Loucy (cell line): ENCODE data around the gene BARHL1.

Source experiments
- H2AFZ ChIP-seq: fragments of 200-600 bp; sonication (generic); 2 replicates; pipeline ENCODE4 v1.6.0; 2016; ENCODE audit warnings: antibody characterized with exemption, mild to moderate bottlenecking, low read length, moderate library complexity
- H3F3A ChIP-seq: fragments of 200-600 bp; 2 replicates; pipeline ENCODE4 v1.6.0; 2016; ENCODE audit warnings: antibody characterized with exemption, low read depth, mild to moderate bottlenecking
- H3K27me3 ChIP-seq: fragments of 200-600 bp; sonication (generic); 2 replicates; pipeline ENCODE4 v1.6.1; 2014; ENCODE audit warnings: low read length, mild to moderate bottlenecking; ENCODE audit not compliant: insufficient read depth, poor library complexity, severe bottlenecking
- H3K36me3 ChIP-seq: fragments of 200-600 bp; sonication (generic); 2 replicates; pipeline ENCODE4 v1.6.1; 2016; ENCODE audit warnings: low read length; ENCODE audit not compliant: insufficient read depth
- H3K4me1 ChIP-seq: fragments of 200-600 bp; sonication (generic); 2 replicates; pipeline ENCODE4 v1.5.1; 2014; ENCODE audit warnings: low read length, mild to moderate bottlenecking; ENCODE audit not compliant: insufficient read depth, poor library complexity, severe bottlenecking
- H3K4me2 ChIP-seq: fragments of 200-600 bp; sonication (generic); 2 replicates; pipeline ENCODE4 v1.6.0; 2014; ENCODE audit warnings: antibody characterized with exemption, low read length, low read depth, mild to moderate bottlenecking; ENCODE audit not compliant: poor library complexity, severe bottlenecking
- H3K4me3 ChIP-seq: fragments of 200-600 bp; sonication (generic); 2 replicates; pipeline ENCODE4 v1.5.1; 2014; ENCODE audit warnings: low read length, mild to moderate bottlenecking, mixed read lengths; ENCODE audit not compliant: poor library complexity, severe bottlenecking
- H3K79me2 ChIP-seq: fragments of 200-600 bp; sonication (generic); 2 replicates; pipeline ENCODE4 v1.6.1; 2014; ENCODE audit warnings: low read length; ENCODE audit not compliant: insufficient read depth
- H3K9ac ChIP-seq: fragments of 200-600 bp; sonication (generic); 2 replicates; pipeline ENCODE4 v1.6.0; 2014; ENCODE audit warnings: mild to moderate bottlenecking, low read depth, low read length, moderate library complexity; ENCODE audit not compliant: poor library complexity, severe bottlenecking
- H3K9me2 ChIP-seq: fragments of 200-600 bp; sonication (generic); replicated peaks from 2 replicates; pipeline ENCODE4 v1.6.1; 2016; ENCODE audit warnings: low read depth, low read length, mixed read lengths
- H3K9me3 ChIP-seq: fragments of 200-600 bp; sonication (generic); 2 replicates; pipeline ENCODE4 v1.6.1; 2014; ENCODE audit warnings: mild to moderate bottlenecking, antibody characterized with exemption, low read length, low read depth; ENCODE audit not compliant: insufficient read depth
- H4K20me1 ChIP-seq: fragments of 200-600 bp; sonication (generic); 2 replicates; pipeline ENCODE4 v1.6.0; 2014; ENCODE audit warnings: antibody characterized with exemption, low read length, mild to moderate bottlenecking; ENCODE audit not compliant: insufficient read depth, poor library complexity, severe bottlenecking
- EZH2phosphoT487 ChIP-seq: fragments of 200-600 bp; IDR thresholded peaks from 2 replicates; pipeline ENCODE4 v1.6.1; 2018; ENCODE audit warnings: antibody characterized with exemption, mild to moderate bottlenecking, moderate library complexity, borderline replicate concordance
- TF ChIP-seq, protein P1 (sequence below): fragments of 200-600 bp; sonication (generic); conservative IDR thresholded peaks from 2 replicates; pipeline ENCODE4 v1.5.1; 2014; ENCODE audit warnings: mild to moderate bottlenecking, antibody characterized with exemption, low read length

Gene BARHL1

GRCh38 chr9:132627106-132627505 is 44.7 kb downstream of the BARHL1 start:
- H4K20me1 ChIP-seq, result no peaks in the 10 kb centered on the region
- H3K9me3 ChIP-seq, result no peaks in the 10 kb centered on the region
- H2AFZ ChIP-seq, result no peak overlapping the region
- no peak overlapping the region for H3K9ac ChIP-seq
- no peaks in the 10 kb centered on the region for H3K9me2 ChIP-seq
- no peaks in the 10 kb centered on the region for H3F3A ChIP-seq
- no peaks in the 10 kb centered on the region for H3K79me2 ChIP-seq
- TF ChIP-seq, protein P1, sequence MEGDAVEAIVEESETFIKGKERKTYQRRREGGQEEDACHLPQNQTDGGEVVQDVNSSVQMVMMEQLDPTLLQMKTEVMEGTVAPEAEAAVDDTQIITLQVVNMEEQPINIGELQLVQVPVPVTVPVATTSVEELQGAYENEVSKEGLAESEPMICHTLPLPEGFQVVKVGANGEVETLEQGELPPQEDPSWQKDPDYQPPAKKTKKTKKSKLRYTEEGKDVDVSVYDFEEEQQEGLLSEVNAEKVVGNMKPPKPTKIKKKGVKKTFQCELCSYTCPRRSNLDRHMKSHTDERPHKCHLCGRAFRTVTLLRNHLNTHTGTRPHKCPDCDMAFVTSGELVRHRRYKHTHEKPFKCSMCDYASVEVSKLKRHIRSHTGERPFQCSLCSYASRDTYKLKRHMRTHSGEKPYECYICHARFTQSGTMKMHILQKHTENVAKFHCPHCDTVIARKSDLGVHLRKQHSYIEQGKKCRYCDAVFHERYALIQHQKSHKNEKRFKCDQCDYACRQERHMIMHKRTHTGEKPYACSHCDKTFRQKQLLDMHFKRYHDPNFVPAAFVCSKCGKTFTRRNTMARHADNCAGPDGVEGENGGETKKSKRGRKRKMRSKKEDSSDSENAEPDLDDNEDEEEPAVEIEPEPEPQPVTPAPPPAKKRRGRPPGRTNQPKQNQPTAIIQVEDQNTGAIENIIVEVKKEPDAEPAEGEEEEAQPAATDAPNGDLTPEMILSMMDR, result no peak
- no peak for TF ChIP-seq EZH2phosphoT487
- H3K4me3 ChIP-seq, result no peak overlapping the region
- H3K4me1 ChIP-seq, result no peaks in the 10 kb centered on the region
- no peak overlapping the region for H3K4me2 ChIP-seq
- H3K36me3 ChIP-seq, result peaks cover 46% of the 10 kb centered on the region
- no peaks in the 10 kb centered on the region for H3K27me3 ChIP-seq

DNA sequence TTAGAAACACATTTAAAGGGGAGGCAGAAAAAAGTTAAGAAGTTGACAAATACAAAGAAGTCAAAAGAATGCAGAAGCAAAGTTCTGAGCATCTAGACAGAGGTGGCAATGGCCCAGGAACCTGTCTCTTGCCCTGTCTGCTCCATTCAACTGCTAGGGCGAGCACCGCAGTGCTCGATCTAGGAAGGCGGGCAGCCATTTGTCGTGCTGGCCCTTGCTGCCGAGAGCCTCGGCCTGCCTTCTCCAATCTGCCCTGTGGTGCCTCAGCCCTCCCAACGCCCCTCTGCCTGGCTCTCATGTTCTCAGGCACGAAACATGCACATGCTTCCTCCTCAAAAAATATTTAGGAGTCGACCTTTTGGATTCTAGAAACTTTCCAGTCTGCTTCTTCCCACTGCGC is 45.2 kb downstream of the BARHL1 start:
- H3K4me2 ChIP-seq, result no peak overlapping the region
- no peaks in the 10 kb centered on the region for H3K9me2 ChIP-seq
- H3K36me3 ChIP-seq, result peaks cover 46% of the 10 kb centered on the region
- TF ChIP-seq EZH2phosphoT487, result no peak
- TF ChIP-seq, protein P1, result no peak
- H4K20me1 ChIP-seq, result no peaks in the 10 kb centered on the region
- H3K4me3 ChIP-seq, result no peak overlapping the region
- H2AFZ ChIP-seq, result no peak overlapping the region
- H3K9me3 ChIP-seq, result no peaks in the 10 kb centered on the region
- no peak overlapping the region for H3K9ac ChIP-seq
- H3F3A ChIP-seq, result no peaks in the 10 kb centered on the region
- no peaks in the 10 kb centered on the region for H3K4me1 ChIP-seq
- no peaks in the 10 kb centered on the region for H3K27me3 ChIP-seq
- no peaks in the 10 kb centered on the region for H3K79me2 ChIP-seq

- peaks cover 46% of the 10 kb centered on the region for H3K36me3 ChIP-seq
- H4K20me1 ChIP-seq, result no peaks in the 10 kb centered on the region
- H3K9me2 ChIP-seq, result no peaks in the 10 kb centered on the region
- TF ChIP-seq EZH2phosphoT487, result no peak
- TF ChIP-seq, protein P1, result no peak
- no peaks in the 10 kb centered on the region for H3K4me1 ChIP-seq
- H3K4me2 ChIP-seq, result no peak overlapping the region
- H3K79me2 ChIP-seq, result no peaks in the 10 kb centered on the region
- no peak overlapping the region for H3K4me3 ChIP-seq
- H3K9ac ChIP-seq, result no peak overlapping the region
- no peaks in the 10 kb centered on the region for H3K9me3 ChIP-seq
- H3K27me3 ChIP-seq, result no peaks in the 10 kb centered on the region
- H2AFZ ChIP-seq, result no peak overlapping the region
- no peaks in the 10 kb centered on the region for H3F3A ChIP-seq
Observed at GRCh38 chr9:132628746-132629145, 46.3 kb downstream of the BARHL1 start.
